ENCODE results near the gene OR51D1. TPM values are rescaled to one million over a fixed set of nuclear protein-coding genes. Genes with fewer than 3 reads are reported as not detected.

Gene OR51D1
- total and polyA plus RNA-seq, 4 donors, result not detected

DNA sequence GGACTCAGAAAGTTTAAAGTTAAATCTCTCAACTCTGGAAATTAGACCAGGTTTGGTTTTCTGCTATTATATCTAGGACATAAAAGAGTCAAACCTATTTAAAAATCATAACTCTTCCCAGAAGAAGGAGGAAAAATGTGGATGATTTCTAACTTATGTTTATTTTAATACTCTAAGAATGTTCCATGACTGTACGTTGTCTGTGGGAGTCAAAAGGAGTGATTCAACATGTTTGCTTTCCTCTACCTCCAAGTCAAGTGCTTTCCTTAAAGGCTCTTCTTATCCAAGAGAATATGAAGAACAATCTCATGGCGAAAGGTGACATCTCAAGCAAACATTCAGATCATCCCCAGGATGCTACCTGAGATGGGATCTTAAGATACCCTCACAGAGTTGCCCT, 28.1 kb downstream of the OR51D1 start:
- Histone ChIP-seq H3K27me3 (ENCODE audit: control insufficient read depth in 4 of 4, insufficient read depth in 4 of 4, low read length in 3 of 4) (peaks cover 0 to 4% (median 0%) of the 10 kb centered on the region in 4 donors), H3K36me3 (ENCODE audit: control insufficient read depth in 4 of 4, insufficient read depth in 3 of 4, low read depth in 1 of 4, low read length in 3 of 4) (no peaks in the 10 kb centered on the region), H3K9me3 (ENCODE audit: control insufficient read depth in 4 of 4, low read length in 3 of 4) (no peaks in the 10 kb centered on the region), H3K4me1 (ENCODE audit: control insufficient read depth in 4 of 4, insufficient read depth in 4 of 4, low read length in 3 of 4) (no peaks in the 10 kb centered on the region), H3K4me3 (ENCODE audit: low read depth in 1 of 3, low read length in 3 of 3) (no peak overlapping the region), H3K27ac (ENCODE audit: low read depth in 1 of 2, low read length in 2 of 2) (no peak overlapping the region), H3K9ac (ENCODE audit: low read depth in 1 of 2, low read length in 2 of 2) (no peak overlapping the region)
- TF ChIP-seq NR2F2 (IDR thresholded peaks at IDR 0.05) (no peak), FOXA1 (IDR thresholded peaks at IDR 0.05) (no peak), EGR1 (IDR thresholded peaks at IDR 0.05; ENCODE audit: low read depth in 2 of 2) (no peak), HNF4A (conservative IDR thresholded peaks at IDR 0.05) (no peak), FOXA2 (IDR thresholded peaks at IDR 0.05) (no peak), GABPA (IDR thresholded peaks at IDR 0.05 in 1 of 2, conservative IDR thresholded peaks at IDR 0.05 in 1 of 2) (no peak), JUND (IDR thresholded peaks at IDR 0.05) (no peak), YY1 (IDR thresholded peaks at IDR 0.05) (no peak), RAD21 (IDR thresholded peaks at IDR 0.05) (no peak), SP1 (IDR thresholded peaks at IDR 0.05) (no peak), RXRA (IDR thresholded peaks at IDR 0.05) (no peak)
- TF ChIP-seq, protein P1, sequence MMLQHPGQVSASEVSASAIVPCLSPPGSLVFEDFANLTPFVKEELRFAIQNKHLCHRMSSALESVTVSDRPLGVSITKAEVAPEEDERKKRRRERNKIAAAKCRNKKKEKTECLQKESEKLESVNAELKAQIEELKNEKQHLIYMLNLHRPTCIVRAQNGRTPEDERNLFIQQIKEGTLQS (IDR thresholded peaks at IDR 0.05), result no peak
- TF ChIP-seq, protein P2, sequence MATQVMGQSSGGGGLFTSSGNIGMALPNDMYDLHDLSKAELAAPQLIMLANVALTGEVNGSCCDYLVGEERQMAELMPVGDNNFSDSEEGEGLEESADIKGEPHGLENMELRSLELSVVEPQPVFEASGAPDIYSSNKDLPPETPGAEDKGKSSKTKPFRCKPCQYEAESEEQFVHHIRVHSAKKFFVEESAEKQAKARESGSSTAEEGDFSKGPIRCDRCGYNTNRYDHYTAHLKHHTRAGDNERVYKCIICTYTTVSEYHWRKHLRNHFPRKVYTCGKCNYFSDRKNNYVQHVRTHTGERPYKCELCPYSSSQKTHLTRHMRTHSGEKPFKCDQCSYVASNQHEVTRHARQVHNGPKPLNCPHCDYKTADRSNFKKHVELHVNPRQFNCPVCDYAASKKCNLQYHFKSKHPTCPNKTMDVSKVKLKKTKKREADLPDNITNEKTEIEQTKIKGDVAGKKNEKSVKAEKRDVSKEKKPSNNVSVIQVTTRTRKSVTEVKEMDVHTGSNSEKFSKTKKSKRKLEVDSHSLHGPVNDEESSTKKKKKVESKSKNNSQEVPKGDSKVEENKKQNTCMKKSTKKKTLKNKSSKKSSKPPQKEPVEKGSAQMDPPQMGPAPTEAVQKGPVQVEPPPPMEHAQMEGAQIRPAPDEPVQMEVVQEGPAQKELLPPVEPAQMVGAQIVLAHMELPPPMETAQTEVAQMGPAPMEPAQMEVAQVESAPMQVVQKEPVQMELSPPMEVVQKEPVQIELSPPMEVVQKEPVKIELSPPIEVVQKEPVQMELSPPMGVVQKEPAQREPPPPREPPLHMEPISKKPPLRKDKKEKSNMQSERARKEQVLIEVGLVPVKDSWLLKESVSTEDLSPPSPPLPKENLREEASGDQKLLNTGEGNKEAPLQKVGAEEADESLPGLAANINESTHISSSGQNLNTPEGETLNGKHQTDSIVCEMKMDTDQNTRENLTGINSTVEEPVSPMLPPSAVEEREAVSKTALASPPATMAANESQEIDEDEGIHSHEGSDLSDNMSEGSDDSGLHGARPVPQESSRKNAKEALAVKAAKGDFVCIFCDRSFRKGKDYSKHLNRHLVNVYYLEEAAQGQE (IDR thresholded peaks at IDR 0.05), result no peak
- TF ChIP-seq, protein P3, sequence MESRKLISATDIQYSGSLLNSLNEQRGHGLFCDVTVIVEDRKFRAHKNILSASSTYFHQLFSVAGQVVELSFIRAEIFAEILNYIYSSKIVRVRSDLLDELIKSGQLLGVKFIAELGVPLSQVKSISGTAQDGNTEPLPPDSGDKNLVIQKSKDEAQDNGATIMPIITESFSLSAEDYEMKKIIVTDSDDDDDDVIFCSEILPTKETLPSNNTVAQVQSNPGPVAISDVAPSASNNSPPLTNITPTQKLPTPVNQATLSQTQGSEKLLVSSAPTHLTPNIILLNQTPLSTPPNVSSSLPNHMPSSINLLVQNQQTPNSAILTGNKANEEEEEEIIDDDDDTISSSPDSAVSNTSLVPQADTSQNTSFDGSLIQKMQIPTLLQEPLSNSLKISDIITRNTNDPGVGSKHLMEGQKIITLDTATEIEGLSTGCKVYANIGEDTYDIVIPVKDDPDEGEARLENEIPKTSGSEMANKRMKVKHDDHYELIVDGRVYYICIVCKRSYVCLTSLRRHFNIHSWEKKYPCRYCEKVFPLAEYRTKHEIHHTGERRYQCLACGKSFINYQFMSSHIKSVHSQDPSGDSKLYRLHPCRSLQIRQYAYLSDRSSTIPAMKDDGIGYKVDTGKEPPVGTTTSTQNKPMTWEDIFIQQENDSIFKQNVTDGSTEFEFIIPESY (IDR thresholded peaks at IDR 0.05), result no peak
- TF ChIP-seq, protein P4, sequence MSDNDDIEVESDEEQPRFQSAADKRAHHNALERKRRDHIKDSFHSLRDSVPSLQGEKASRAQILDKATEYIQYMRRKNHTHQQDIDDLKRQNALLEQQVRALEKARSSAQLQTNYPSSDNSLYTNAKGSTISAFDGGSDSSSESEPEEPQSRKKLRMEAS (IDR thresholded peaks at IDR 0.05), result no peak
- TF ChIP-seq, protein P5, sequence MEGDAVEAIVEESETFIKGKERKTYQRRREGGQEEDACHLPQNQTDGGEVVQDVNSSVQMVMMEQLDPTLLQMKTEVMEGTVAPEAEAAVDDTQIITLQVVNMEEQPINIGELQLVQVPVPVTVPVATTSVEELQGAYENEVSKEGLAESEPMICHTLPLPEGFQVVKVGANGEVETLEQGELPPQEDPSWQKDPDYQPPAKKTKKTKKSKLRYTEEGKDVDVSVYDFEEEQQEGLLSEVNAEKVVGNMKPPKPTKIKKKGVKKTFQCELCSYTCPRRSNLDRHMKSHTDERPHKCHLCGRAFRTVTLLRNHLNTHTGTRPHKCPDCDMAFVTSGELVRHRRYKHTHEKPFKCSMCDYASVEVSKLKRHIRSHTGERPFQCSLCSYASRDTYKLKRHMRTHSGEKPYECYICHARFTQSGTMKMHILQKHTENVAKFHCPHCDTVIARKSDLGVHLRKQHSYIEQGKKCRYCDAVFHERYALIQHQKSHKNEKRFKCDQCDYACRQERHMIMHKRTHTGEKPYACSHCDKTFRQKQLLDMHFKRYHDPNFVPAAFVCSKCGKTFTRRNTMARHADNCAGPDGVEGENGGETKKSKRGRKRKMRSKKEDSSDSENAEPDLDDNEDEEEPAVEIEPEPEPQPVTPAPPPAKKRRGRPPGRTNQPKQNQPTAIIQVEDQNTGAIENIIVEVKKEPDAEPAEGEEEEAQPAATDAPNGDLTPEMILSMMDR (IDR thresholded peaks at IDR 0.05; ENCODE audit: low read depth, low read length, missing input control), result no peak
- WGBS, result 69% methylated on average over 2 of the region's 2 CpGs
- no peak for DNase-seq (ENCODE audit: low spot score)

DNA sequence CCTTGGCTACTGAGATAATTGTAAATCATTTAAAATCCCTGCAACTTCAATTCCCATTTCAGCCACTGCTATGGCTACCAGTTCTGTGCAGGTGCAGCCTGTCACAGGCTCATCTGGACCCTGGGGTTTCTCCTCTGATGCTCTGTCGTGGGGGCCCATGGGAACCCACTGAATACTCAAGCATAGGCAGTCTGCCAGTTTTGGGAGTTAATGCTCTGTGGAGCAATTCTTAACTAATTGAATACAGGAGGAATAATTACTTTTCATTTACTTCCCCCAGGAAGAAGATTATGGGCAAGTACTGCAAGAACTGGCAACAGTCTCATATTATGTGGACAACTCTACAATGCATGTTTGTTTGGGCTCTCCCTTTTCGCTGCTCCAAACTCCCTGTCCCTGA, 34.5 kb downstream of the OR51D1 start:
- H3K27ac ChIP-seq (ENCODE audit: low read depth in 1 of 2, low read length in 2 of 2), result no peak overlapping the region
- no peak overlapping the region for H3K9ac ChIP-seq (ENCODE audit: low read depth in 1 of 2, low read length in 2 of 2)
- H3K27me3 ChIP-seq (ENCODE audit: control insufficient read depth in 4 of 4, insufficient read depth in 4 of 4, low read length in 3 of 4), result no peaks in the 10 kb centered on the region
- 77% methylated on average over 2 of the region's 2 CpGs for WGBS
- no peaks in the 10 kb centered on the region for H3K4me1 ChIP-seq (ENCODE audit: control insufficient read depth in 4 of 4, insufficient read depth in 4 of 4, low read length in 3 of 4)
- H3K9me3 ChIP-seq (ENCODE audit: control insufficient read depth in 4 of 4, low read length in 3 of 4), result no peaks in the 10 kb centered on the region
- no peak for TF ChIP-seq RXRA (IDR thresholded peaks at IDR 0.05)
- no peak for TF ChIP-seq YY1 (IDR thresholded peaks at IDR 0.05)
- no peak for TF ChIP-seq HNF4A (conservative IDR thresholded peaks at IDR 0.05)
- TF ChIP-seq FOXA1 (IDR thresholded peaks at IDR 0.05), result no peak
- TF ChIP-seq, protein P5 (IDR thresholded peaks at IDR 0.05; ENCODE audit: low read depth, low read length, missing input control), result no peak
- TF ChIP-seq NR2F2 (IDR thresholded peaks at IDR 0.05), result no peak
- no peak for TF ChIP-seq EGR1 (IDR thresholded peaks at IDR 0.05; ENCODE audit: low read depth in 2 of 2)
- no peak for TF ChIP-seq FOXA2 (IDR thresholded peaks at IDR 0.05)
- TF ChIP-seq HNF4G (IDR thresholded peaks at IDR 0.05), result no peak
- TF ChIP-seq, protein P4 (IDR thresholded peaks at IDR 0.05), result no peak
- TF ChIP-seq TAF1 (conservative IDR thresholded peaks at IDR 0.05), result no peak
- no peak for TF ChIP-seq JUND (IDR thresholded peaks at IDR 0.05)
- TF ChIP-seq RAD21 (IDR thresholded peaks at IDR 0.05), result no peak
- no peak for DNase-seq (ENCODE audit: low spot score)
- H3K36me3 ChIP-seq (ENCODE audit: control insufficient read depth in 4 of 4, insufficient read depth in 3 of 4, low read depth in 1 of 4, low read length in 3 of 4), result no peaks in the 10 kb centered on the region
- no peak overlapping the region for H3K4me3 ChIP-seq (ENCODE audit: low read depth in 1 of 3, low read length in 3 of 3)
